ENCODE measurements around the gene OAS1. TPM values are rescaled to one million over a fixed set of nuclear protein-coding genes. Genes with fewer than 3 reads are reported as not detected.
"Not testable (repeated sequence)": the region's sequence is repeated elsewhere in the genome, so short reads cannot be mapped to it uniquely, and the experiment has no call there.

Gene OAS1
- total and polyA plus RNA-seq, 9 of the 15 experiments (the other 6 are each of a cell fraction or from before 2014, with no cell fraction given) = 0.06 to 0.25 TPM; not detected in 7

- H2AFZ ChIP-seq (ENCODE audit: low read depth, low read length); H3K27ac ChIP-seq (ENCODE audit: extremely low read depth, low read depth, low read length); H4K20me1 ChIP-seq (replicated peaks; ENCODE audit: control insufficient read depth, insufficient read depth, low read length); H3K4me3 ChIP-seq; FAIRE-seq; DNase-seq (ENCODE audit: extremely low read depth in 1 of 4, low spot score in 3 of 4); H3K4me1 ChIP-seq (replicated peaks in 1 of 2; ENCODE audit: control insufficient read depth in 2 of 2, insufficient read depth in 2 of 2, low read length in 2 of 2); ATAC-seq; H3K9ac ChIP-seq (ENCODE audit: insufficient read depth in 1 of 2, low read depth in 2 of 2, low read length in 2 of 2); BruUV-seq (replicated peaks); H3K9me1 ChIP-seq (ENCODE audit: control insufficient read depth, insufficient read depth, low read length); H3K27me3 ChIP-seq (ENCODE audit: control insufficient read depth in 2 of 2, insufficient read depth in 2 of 2, low read length in 2 of 2); in situ Hi-C loops (cut with MboI); H3K36me3 ChIP-seq (ENCODE audit: control insufficient read depth, insufficient read depth, low read length); H3K9me3 ChIP-seq (replicated peaks; ENCODE audit: control insufficient read depth, insufficient read depth, low read depth, low read length); POLR2A ChIA-PET; CTCF ChIA-PET (ENCODE audit: low intra/inter-chr PET ratio); H3K79me2 ChIP-seq (ENCODE audit: control insufficient read depth, insufficient read depth, low read length); intact Hi-C loops (cut with micrococcal nuclease); H3K4me2 ChIP-seq (ENCODE audit: insufficient read depth, low read length): not testable (repeated sequence)
- 0% methylated on average over 4 of the region's 4 CpGs for WGBS (ENCODE audit: insufficient coverage, low coverage, missing lambda C conversion rate)
- TF ChIP-seq ZNF354B (CRISPR knock-in tag; IDR thresholded peaks at IDR 0.05) (peak; percentile 68), ZNF507 (tag; conservative IDR thresholded peaks at IDR 0.05) (peak; percentile 95)
Measured at GRCh38 chr12:112957125-112957524, 50.4 kb downstream of the OAS1 start.

- Histone ChIP-seq H3K27ac (ENCODE audit: extremely low read depth, low read depth, low read length) (no peak overlapping the region), H3K4me3 (no peak overlapping the region), H3K9ac (ENCODE audit: insufficient read depth in 1 of 2, low read depth in 2 of 2, low read length in 2 of 2) (no peak overlapping the region), H3K9me1 (ENCODE audit: control insufficient read depth, insufficient read depth, low read length) (no peaks in the 10 kb centered on the region), H3K9me3 (replicated peaks; ENCODE audit: control insufficient read depth, insufficient read depth, low read depth, low read length) (no peaks in the 10 kb centered on the region), H3K36me3 (ENCODE audit: control insufficient read depth, insufficient read depth, low read length) (no peaks in the 10 kb centered on the region), H4K20me1 (replicated peaks; ENCODE audit: control insufficient read depth, insufficient read depth, low read length) (no peaks in the 10 kb centered on the region), H3K4me2 (ENCODE audit: insufficient read depth, low read length) (no peak overlapping the region), H3K27me3 (ENCODE audit: control insufficient read depth in 2 of 2, insufficient read depth in 2 of 2, low read length in 2 of 2) (peaks cover 0 to 7% of the 10 kb centered on the region in 2 experiments; a peak in 2 of 5 replicates), H3K4me1 (replicated peaks in 1 of 2; ENCODE audit: control insufficient read depth in 2 of 2, insufficient read depth in 2 of 2, low read length in 2 of 2) (no peaks in the 10 kb centered on the region), H3K79me2 (ENCODE audit: control insufficient read depth, insufficient read depth, low read length) (no peaks in the 10 kb centered on the region), H2AFZ (ENCODE audit: low read depth, low read length) (no peak overlapping the region)
- intact Hi-C loops (cut with micrococcal nuclease) (no loop called here), in situ Hi-C loops (cut with MboI) (no loop called here)
- BruUV-seq (replicated peaks) = no TSS peak
- WGBS (ENCODE audit: insufficient coverage, low coverage, missing lambda C conversion rate) = under 1% methylated on average over 7 of the region's 7 CpGs
- ChIA-PET CTCF (ENCODE audit: low intra/inter-chr PET ratio) (no interaction called here), POLR2A (no interaction called here)
- DNase-seq (ENCODE audit: extremely low read depth in 1 of 4, low spot score in 3 of 4) (peak in 1 of 4 experiments; percentile 56), FAIRE-seq (no peak), ATAC-seq (peak; percentile 61; the same call in 2 of the 3 replicates)
- TF ChIP-seq NFYB (IDR thresholded peaks at IDR 0.05; ENCODE audit: extremely low read depth, insufficient read length) = peak; percentile 34
- peak; percentile 70 for TF ChIP-seq ZBTB40 (IDR thresholded peaks at IDR 0.05)
- TF ChIP-seq ZBTB40 (CRISPR knock-in tag; IDR thresholded peaks at IDR 0.05) = no peak
- peak; percentile 73 for TF ChIP-seq RFX1 (IDR thresholded peaks at IDR 0.05)
- TF ChIP-seq HNRNPK (IDR thresholded peaks at IDR 0.05; ENCODE audit: low read depth, low read length, poor library complexity, severe bottlenecking) = no peak
Measured at GRCh38 chr12:112961074-112961473, 54.3 kb downstream of the OAS1 start.
